Right cardiac atrium (tissue), 5 donors: Measurements from ENCODE around the gene RBM23. TPM values are rescaled to one million over a fixed set of nuclear protein-coding genes. Genes with fewer than 3 reads are reported as not detected.
A peak's percentile ranks its signal among the peaks of the same experiment; 100 is the strongest.
"Not testable (repeated sequence)": the region's sequence is repeated elsewhere in the genome, so short reads cannot be mapped to it uniquely, and the experiment has no call there.

Experiments
- ATAC-seq, 2 donors: fragments of 200-7000 bp; cut with Tn5 transposase; one replicate each; pipeline versions ENCODE4 v1.8.0 to v1.9.1; 2020; ENCODE audit warnings: moderate library complexity in 2 of 2, mild to moderate bottlenecking in 1 of 2
- DNase-seq, 3 donors: peaks; one replicate each; pipeline ENCODE4 v3.0.0-alpha.2; 2020
- H3K27ac ChIP-seq: one replicate; pipeline ENCODE4 v1.5.1; 2013; ENCODE audit warnings: mild to moderate bottlenecking, low read length, control low read depth, moderate library complexity
- H3K27me3 ChIP-seq: one replicate; pipeline ENCODE4 v1.6.1; 2013; ENCODE audit not compliant: control insufficient read depth, insufficient read depth
- H3K4me1 ChIP-seq: one replicate; pipeline ENCODE4 v1.6.1; 2013; ENCODE audit warnings: low read length; ENCODE audit not compliant: control insufficient read depth, insufficient read depth
- H3K4me3 ChIP-seq: one replicate; pipeline ENCODE4 v1.5.1; 2013; ENCODE audit warnings: low read length, control low read depth
- H3K9me3 ChIP-seq: one replicate; pipeline ENCODE4 v1.6.1; 2013; ENCODE audit warnings: low read length; ENCODE audit not compliant: control insufficient read depth
- WGBS: extraction: QIAGEN DNeasy Blood & Tissue Kit; methylation state at CpG from one replicate; pipeline ENCODE4 v1.1.7; 2013; 5-methylcytosine and 5-hydroxymethylcytosine counted together
- intact Hi-C, 4 donors: fragments of 100-400 bp; cut with DNase I; formaldehyde crosslinking; loops; one replicate each; pipeline versions ENCODE4 v1.11.0 to v1.14.0; 2022 to 2023
- polyA plus RNA-seq: library from polyadenylated mRNA; stranded (reverse); fragments of 200-250 nt; gene quantifications from one replicate; pipeline ENCODE4 v1.2.3, GENCODE V29; 2013
- total RNA-seq, 4 donors: library from RNA; stranded (reverse); fragmentation: NEBNext Ultra II Directional; extraction: Animal tissue kit (Norgen Biotek cat#: 25700); gene quantifications; one replicate each; pipeline ENCODE4 v1.2.1, GENCODE V29; 2021
- donor health status: healthy with polysubstance abuse.
- donor health status: DM: no; HTN: yes; CAD: no.
- donor health status: DM: no; HTN: no; CAD: no.
- donor health status: DM: no; HTN: yes; CAD: no; lungs with severe emphysema.
- donor health status: DM: yes; HTN: yes; CAD: no.

RBM23 gene
- total and polyA plus RNA-seq, 5 donors = 26.0 to 66.3 (median 59.4) TPM

GRCh38 chr14:22915886-22916521 lies 2.9 kb downstream of the RBM23 start:
- Histone ChIP-seq H3K27me3 (no peaks in the 10 kb centered on the region), H3K27ac (no peak overlapping the region), H3K4me1 (peaks cover 6% of the 10 kb centered on the region), H3K9me3 (no peaks in the 10 kb centered on the region), H3K4me3 (no peak overlapping the region)
- ATAC-seq (no peak), DNase-seq (peak in 1 of 3 donors; percentile 21)
- 78% methylated on average over 8 of the region's 8 CpGs for WGBS
- intact Hi-C loops = no loop called here

- DNase-seq, H3K27ac ChIP-seq, H3K4me1 ChIP-seq, H3K9me3 ChIP-seq, ATAC-seq, intact Hi-C loops, H3K4me3 ChIP-seq, H3K27me3 ChIP-seq: not testable (repeated sequence)
- 90% methylated on average over 4 of the region's 4 CpGs for WGBS
Observed at GRCh38 chr14:22914836-22915235, 4.1 kb downstream of the RBM23 start.

GRCh38 chr14:22910916-22911315 lies 8.0 kb downstream of the RBM23 start:
- intact Hi-C loops = no loop called here
- no peak overlapping the region for H3K4me3 ChIP-seq
- WGBS = 88% methylated on average over 5 of the region's 5 CpGs
- H3K27me3 ChIP-seq = no peaks in the 10 kb centered on the region
- H3K27ac ChIP-seq = no peak overlapping the region
- no peaks in the 10 kb centered on the region for H3K9me3 ChIP-seq
- ATAC-seq = no peak
- no peak for DNase-seq
- H3K4me1 ChIP-seq = no peaks in the 10 kb centered on the region

- no peaks in the 10 kb centered on the region for H3K4me1 ChIP-seq
- WGBS = 81% methylated on average over 8 of the region's 8 CpGs
- no peaks in the 10 kb centered on the region for H3K9me3 ChIP-seq
- ATAC-seq = no peak
- no peaks in the 10 kb centered on the region for H3K27me3 ChIP-seq
- H3K4me3 ChIP-seq = no peak overlapping the region
- intact Hi-C loops = no loop called here
- no peak for DNase-seq
- H3K27ac ChIP-seq = no peak overlapping the region
Observed at GRCh38 chr14:22908601-22909000, 10.3 kb downstream of the RBM23 start.

GRCh38 chr14:22907429-22907828 lies 11.5 kb downstream of the RBM23 start:
- ATAC-seq (no peak), DNase-seq (no peak)
- intact Hi-C loops = no loop called here
- WGBS = 90% methylated on average over 3 of the region's 3 CpGs
- peaks cover 3% of the 10 kb centered on the region for H3K4me1 ChIP-seq
- H3K27me3 ChIP-seq = no peaks in the 10 kb centered on the region
- H3K27ac ChIP-seq = no peak overlapping the region
- H3K9me3 ChIP-seq = no peaks in the 10 kb centered on the region
- H3K4me3 ChIP-seq = no peak overlapping the region

- intact Hi-C loops = no loop called here
- no peaks in the 10 kb centered on the region for H3K27me3 ChIP-seq
- DNase-seq (no peak), ATAC-seq (no peak)
- no peak overlapping the region for H3K27ac ChIP-seq
- H3K9me3 ChIP-seq = no peaks in the 10 kb centered on the region
- 96% methylated on average over 20 of the region's 20 CpGs for WGBS
- peaks cover 3% of the 10 kb centered on the region for H3K4me1 ChIP-seq
- H3K4me3 ChIP-seq = no peak overlapping the region
Observed at GRCh38 chr14:22906073-22906472, 12.9 kb downstream of the RBM23 start.

- DNase-seq = no peak
- Histone ChIP-seq H3K4me1 (peaks cover 3% of the 10 kb centered on the region), H3K4me3 (no peak overlapping the region), H3K27ac (no peak overlapping the region), H3K9me3 (no peaks in the 10 kb centered on the region), H3K27me3 (no peaks in the 10 kb centered on the region)
- ATAC-seq = no peak
- intact Hi-C loops = no loop called here
- 94% methylated on average over 4 of the region's 4 CpGs for WGBS
Observed at GRCh38 chr14:22905627-22906026, 13.3 kb downstream of the RBM23 start.

- Histone ChIP-seq H3K27me3 (no peaks in the 10 kb centered on the region), H3K9me3 (no peaks in the 10 kb centered on the region), H3K27ac (no peak overlapping the region), H3K4me3 (no peak overlapping the region), H3K4me1 (peaks cover 3% of the 10 kb centered on the region)
- ATAC-seq (no peak), DNase-seq (no peak)
- intact Hi-C loops = no loop called here
- 92% methylated on average over 2 of the region's 2 CpGs for WGBS
Observed at GRCh38 chr14:22903742-22904087, 15.2 kb downstream of the RBM23 start.

GRCh38 chr14:22901799-22902198 lies 17.1 kb downstream of the RBM23 start:
- WGBS = 96% methylated on average over 7 of the region's 7 CpGs
- Histone ChIP-seq H3K27ac (no peak overlapping the region), H3K4me3 (no peak overlapping the region), H3K27me3 (no peaks in the 10 kb centered on the region), H3K9me3 (no peaks in the 10 kb centered on the region), H3K4me1 (peaks cover 3% of the 10 kb centered on the region)
- no peak for DNase-seq
- intact Hi-C loops = no loop called here
- no peak for ATAC-seq

GRCh38 chr14:22900081-22900799 lies 18.7 kb downstream of the RBM23 start:
- DNase-seq = no peak
- peaks cover 3% of the 10 kb centered on the region for H3K4me1 ChIP-seq
- intact Hi-C loops = no loop called here
- peak; percentile 51 to 52 for ATAC-seq
- no peak overlapping the region for H3K4me3 ChIP-seq
- no peaks in the 10 kb centered on the region for H3K9me3 ChIP-seq
- 32% methylated on average over 3 of the region's 3 CpGs for WGBS
- no peaks in the 10 kb centered on the region for H3K27me3 ChIP-seq
- H3K27ac ChIP-seq = no peak overlapping the region

GRCh38 chr14:22898302-22899090 lies 20.5 kb downstream of the RBM23 start:
- Histone ChIP-seq H3K4me3 (no peak overlapping the region), H3K27ac (no peak overlapping the region), H3K9me3 (no peaks in the 10 kb centered on the region), H3K4me1 (peaks cover 3% of the 10 kb centered on the region), H3K27me3 (no peaks in the 10 kb centered on the region)
- 53% methylated on average over 8 of the region's 8 CpGs for WGBS
- DNase-seq (peak in 1 of 3 donors; percentile 18), ATAC-seq (peak in 1 of 2 donors; percentile 27)
- intact Hi-C loops = no loop called here
